ENCODE results near the gene LTB.

- TF ChIP-seq ZC3H10 (CRISPR knock-in tag; IDR thresholded peaks at IDR 0.05) (no peak), RARB (CRISPR knock-in tag; IDR thresholded peaks at IDR 0.05) (no peak), ZNF70 (CRISPR knock-in tag; IDR thresholded peaks at IDR 0.05) (no peak), TCF4 (CRISPR knock-in tag; IDR thresholded peaks at IDR 0.05; ENCODE audit: borderline replicate concordance) (no peak), ESRRG (CRISPR knock-in tag; IDR thresholded peaks at IDR 0.05) (no peak), BACH2 (CRISPR knock-in tag; IDR thresholded peaks at IDR 0.05; ENCODE audit: borderline replicate concordance) (no peak), TOX (CRISPR knock-in tag; IDR thresholded peaks at IDR 0.05; ENCODE audit: borderline replicate concordance) (no peak), ISL1 (CRISPR knock-in tag; IDR thresholded peaks at IDR 0.05) (no peak)
- TF ChIP-seq, protein P1, sequence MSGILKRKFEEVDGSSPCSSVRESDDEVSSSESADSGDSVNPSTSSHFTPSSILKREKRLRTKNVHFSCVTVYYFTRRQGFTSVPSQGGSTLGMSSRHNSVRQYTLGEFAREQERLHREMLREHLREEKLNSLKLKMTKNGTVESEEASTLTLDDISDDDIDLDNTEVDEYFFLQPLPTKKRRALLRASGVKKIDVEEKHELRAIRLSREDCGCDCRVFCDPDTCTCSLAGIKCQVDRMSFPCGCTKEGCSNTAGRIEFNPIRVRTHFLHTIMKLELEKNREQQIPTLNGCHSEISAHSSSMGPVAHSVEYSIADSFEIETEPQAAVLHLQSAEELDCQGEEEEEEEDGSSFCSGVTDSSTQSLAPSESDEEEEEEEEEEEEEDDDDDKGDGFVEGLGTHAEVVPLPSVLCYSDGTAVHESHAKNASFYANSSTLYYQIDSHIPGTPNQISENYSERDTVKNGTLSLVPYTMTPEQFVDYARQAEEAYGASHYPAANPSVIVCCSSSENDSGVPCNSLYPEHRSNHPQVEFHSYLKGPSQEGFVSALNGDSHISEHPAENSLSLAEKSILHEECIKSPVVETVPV (CRISPR knock-in tag; IDR thresholded peaks at IDR 0.05), result no peak
- TF ChIP-seq, protein P2, sequence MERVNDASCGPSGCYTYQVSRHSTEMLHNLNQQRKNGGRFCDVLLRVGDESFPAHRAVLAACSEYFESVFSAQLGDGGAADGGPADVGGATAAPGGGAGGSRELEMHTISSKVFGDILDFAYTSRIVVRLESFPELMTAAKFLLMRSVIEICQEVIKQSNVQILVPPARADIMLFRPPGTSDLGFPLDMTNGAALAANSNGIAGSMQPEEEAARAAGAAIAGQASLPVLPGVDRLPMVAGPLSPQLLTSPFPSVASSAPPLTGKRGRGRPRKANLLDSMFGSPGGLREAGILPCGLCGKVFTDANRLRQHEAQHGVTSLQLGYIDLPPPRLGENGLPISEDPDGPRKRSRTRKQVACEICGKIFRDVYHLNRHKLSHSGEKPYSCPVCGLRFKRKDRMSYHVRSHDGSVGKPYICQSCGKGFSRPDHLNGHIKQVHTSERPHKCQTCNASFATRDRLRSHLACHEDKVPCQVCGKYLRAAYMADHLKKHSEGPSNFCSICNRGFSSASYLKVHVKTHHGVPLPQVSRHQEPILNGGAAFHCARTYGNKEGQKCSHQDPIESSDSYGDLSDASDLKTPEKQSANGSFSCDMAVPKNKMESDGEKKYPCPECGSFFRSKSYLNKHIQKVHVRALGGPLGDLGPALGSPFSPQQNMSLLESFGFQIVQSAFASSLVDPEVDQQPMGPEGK (CRISPR knock-in tag; IDR thresholded peaks at IDR 0.05; ENCODE audit: borderline replicate concordance), result no peak
Observed at GRCh38 chr6:31617010-31617409, 34.8 kb upstream of the LTB start.
